Neural cell (in vitro differentiated cells): ENCODE data around the gene KIAA0753.

Experiments used
- EP300 ChIP-seq: fragments of 450-650 bp; conservative IDR thresholded peaks from 2 replicates; pipeline ENCODE4 v1.6.1; 2014; ENCODE audit warnings: antibody characterized with exemption, mild to moderate bottlenecking, moderate library complexity; ENCODE audit not compliant: poor library complexity, severe bottlenecking
- EZH2 ChIP-seq: fragments of 200-600, 300-800 bp; shearing (Covaris generic), sonication (generic); IDR thresholded peaks from 2 replicates; pipeline ENCODE4 v1.6.1; 2014; ENCODE audit warnings: antibody characterized with exemption, low read length, borderline replicate concordance, mild to moderate bottlenecking; ENCODE audit not compliant: insufficient read depth, poor library complexity, severe bottlenecking
- MXI1 ChIP-seq: fragments of 450-650 bp; conservative IDR thresholded peaks from 2 replicates; pipeline ENCODE4 v1.6.1; 2014; ENCODE audit warnings: antibody characterized with exemption, mild to moderate bottlenecking; ENCODE audit not compliant: poor library complexity, severe bottlenecking
- TAF1 ChIP-seq: IDR thresholded peaks from 2 replicates; pipeline ENCODE4 v1.6.1; 2012; ENCODE audit warnings: low read depth
- TF ChIP-seq, protein P1 (sequence below): fragments of 450-650 bp; IDR thresholded peaks from 2 replicates; pipeline ENCODE4 v1.5.1; 2014; ENCODE audit warnings: antibody characterized with exemption, mild to moderate bottlenecking, moderate library complexity; ENCODE audit not compliant: poor library complexity, severe bottlenecking
- TF ChIP-seq, protein P2 (sequence below): IDR thresholded peaks from 2 replicates; pipeline ENCODE4 v1.6.1; 2012; ENCODE audit warnings: borderline replicate concordance

DNA sequence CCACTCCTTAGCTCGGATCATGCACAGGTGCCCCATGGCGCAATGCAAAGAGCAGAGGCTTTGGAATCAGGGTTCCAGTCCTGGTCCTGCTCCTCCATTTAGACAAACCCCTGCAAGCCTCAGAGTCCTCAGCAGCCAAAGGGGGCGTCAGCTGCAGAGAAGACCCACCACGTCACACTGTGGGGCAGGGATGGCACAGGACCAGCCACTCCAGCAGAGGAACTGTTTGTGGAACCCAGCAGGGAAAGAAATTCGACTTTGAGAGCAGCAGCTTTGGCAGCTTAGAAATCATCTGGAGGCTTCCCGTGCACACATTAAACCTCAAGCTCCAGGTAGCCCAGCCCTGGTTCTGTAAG lies 36.3 kb upstream of the KIAA0753 start:
- TF ChIP-seq, protein P1, sequence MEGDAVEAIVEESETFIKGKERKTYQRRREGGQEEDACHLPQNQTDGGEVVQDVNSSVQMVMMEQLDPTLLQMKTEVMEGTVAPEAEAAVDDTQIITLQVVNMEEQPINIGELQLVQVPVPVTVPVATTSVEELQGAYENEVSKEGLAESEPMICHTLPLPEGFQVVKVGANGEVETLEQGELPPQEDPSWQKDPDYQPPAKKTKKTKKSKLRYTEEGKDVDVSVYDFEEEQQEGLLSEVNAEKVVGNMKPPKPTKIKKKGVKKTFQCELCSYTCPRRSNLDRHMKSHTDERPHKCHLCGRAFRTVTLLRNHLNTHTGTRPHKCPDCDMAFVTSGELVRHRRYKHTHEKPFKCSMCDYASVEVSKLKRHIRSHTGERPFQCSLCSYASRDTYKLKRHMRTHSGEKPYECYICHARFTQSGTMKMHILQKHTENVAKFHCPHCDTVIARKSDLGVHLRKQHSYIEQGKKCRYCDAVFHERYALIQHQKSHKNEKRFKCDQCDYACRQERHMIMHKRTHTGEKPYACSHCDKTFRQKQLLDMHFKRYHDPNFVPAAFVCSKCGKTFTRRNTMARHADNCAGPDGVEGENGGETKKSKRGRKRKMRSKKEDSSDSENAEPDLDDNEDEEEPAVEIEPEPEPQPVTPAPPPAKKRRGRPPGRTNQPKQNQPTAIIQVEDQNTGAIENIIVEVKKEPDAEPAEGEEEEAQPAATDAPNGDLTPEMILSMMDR: no peak
- TF ChIP-seq MXI1: no peak
- no peak for TF ChIP-seq EZH2
- no peak for TF ChIP-seq TAF1
- TF ChIP-seq EP300: no peak
- TF ChIP-seq, protein P2, sequence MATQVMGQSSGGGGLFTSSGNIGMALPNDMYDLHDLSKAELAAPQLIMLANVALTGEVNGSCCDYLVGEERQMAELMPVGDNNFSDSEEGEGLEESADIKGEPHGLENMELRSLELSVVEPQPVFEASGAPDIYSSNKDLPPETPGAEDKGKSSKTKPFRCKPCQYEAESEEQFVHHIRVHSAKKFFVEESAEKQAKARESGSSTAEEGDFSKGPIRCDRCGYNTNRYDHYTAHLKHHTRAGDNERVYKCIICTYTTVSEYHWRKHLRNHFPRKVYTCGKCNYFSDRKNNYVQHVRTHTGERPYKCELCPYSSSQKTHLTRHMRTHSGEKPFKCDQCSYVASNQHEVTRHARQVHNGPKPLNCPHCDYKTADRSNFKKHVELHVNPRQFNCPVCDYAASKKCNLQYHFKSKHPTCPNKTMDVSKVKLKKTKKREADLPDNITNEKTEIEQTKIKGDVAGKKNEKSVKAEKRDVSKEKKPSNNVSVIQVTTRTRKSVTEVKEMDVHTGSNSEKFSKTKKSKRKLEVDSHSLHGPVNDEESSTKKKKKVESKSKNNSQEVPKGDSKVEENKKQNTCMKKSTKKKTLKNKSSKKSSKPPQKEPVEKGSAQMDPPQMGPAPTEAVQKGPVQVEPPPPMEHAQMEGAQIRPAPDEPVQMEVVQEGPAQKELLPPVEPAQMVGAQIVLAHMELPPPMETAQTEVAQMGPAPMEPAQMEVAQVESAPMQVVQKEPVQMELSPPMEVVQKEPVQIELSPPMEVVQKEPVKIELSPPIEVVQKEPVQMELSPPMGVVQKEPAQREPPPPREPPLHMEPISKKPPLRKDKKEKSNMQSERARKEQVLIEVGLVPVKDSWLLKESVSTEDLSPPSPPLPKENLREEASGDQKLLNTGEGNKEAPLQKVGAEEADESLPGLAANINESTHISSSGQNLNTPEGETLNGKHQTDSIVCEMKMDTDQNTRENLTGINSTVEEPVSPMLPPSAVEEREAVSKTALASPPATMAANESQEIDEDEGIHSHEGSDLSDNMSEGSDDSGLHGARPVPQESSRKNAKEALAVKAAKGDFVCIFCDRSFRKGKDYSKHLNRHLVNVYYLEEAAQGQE: no peak
